Hepatocyte (in vitro differentiated cells): ENCODE results near the gene CSH2. TPM values are rescaled to one million over a fixed set of nuclear protein-coding genes. Genes with fewer than 3 reads are reported as not detected.
"Not testable (repeated sequence)": the region's sequence is repeated elsewhere in the genome, so short reads cannot be mapped to it uniquely, and the experiment has no call there.

Experiments used
- DNase-seq: peaks from one replicate; pipeline ENCODE4 v3.0.0-alpha.2; 2016; ENCODE audit warnings: low spot score
- H2AFZ ChIP-seq: fragments of 200-600 bp; sonication (generic); 2 replicates; pipeline ENCODE4 v1.6.0; 2016; ENCODE audit warnings: antibody characterized with exemption, mild to moderate bottlenecking
- H3K27ac ChIP-seq: fragments of 200-600 bp; sonication (generic); 2 replicates; pipeline ENCODE4 v1.5.1; 2016; ENCODE audit warnings: mild to moderate bottlenecking
- H3K27me3 ChIP-seq: fragments of 200-600 bp; sonication (generic); 2 replicates; pipeline ENCODE4 v1.6.1; 2016
- H3K36me3 ChIP-seq: fragments of 200-600 bp; sonication (generic); replicated peaks from 2 replicates; pipeline ENCODE4 v1.5.1; 2016; ENCODE audit warnings: low read depth; ENCODE audit not compliant: insufficient read depth
- H3K4me1 ChIP-seq: fragments of 200-600 bp; sonication (generic); 2 replicates; pipeline ENCODE4 v1.5.1; 2016; ENCODE audit warnings: mild to moderate bottlenecking, moderate library complexity; ENCODE audit not compliant: insufficient read depth
- H3K4me2 ChIP-seq: fragments of 200-600 bp; sonication (generic); 2 replicates; pipeline ENCODE4 v1.6.0; 2016
- H3K4me3 ChIP-seq: fragments of 200-600 bp; sonication (generic); 2 replicates; pipeline ENCODE4 v1.5.1; 2016; ENCODE audit warnings: mild to moderate bottlenecking
- H3K79me2 ChIP-seq: fragments of 200-600 bp; sonication (generic); 2 replicates; pipeline ENCODE4 v1.6.0; 2017; ENCODE audit warnings: mild to moderate bottlenecking
- H3K9me2 ChIP-seq: fragments of 200-600 bp; sonication (generic); replicated peaks from 2 replicates; pipeline ENCODE4 v1.6.0; 2017; ENCODE audit warnings: mild to moderate bottlenecking; ENCODE audit not compliant: insufficient read depth
- H3K9me3 ChIP-seq: fragments of 200-600 bp; sonication (generic); 2 replicates; pipeline ENCODE4 v1.5.1; 2016; ENCODE audit warnings: low read depth, mild to moderate bottlenecking
- H4K20me1 ChIP-seq: fragments of 200-600 bp; sonication (generic); 2 replicates; pipeline ENCODE4 v1.6.0; 2016; ENCODE audit warnings: mild to moderate bottlenecking; ENCODE audit not compliant: insufficient read depth, poor library complexity, severe bottlenecking
- EZH2 ChIP-seq: fragments of 200-600 bp; sonication (generic); IDR thresholded peaks from 2 replicates; pipeline ENCODE4 v1.6.1; 2016; ENCODE audit warnings: antibody characterized with exemption, mild to moderate bottlenecking, borderline replicate concordance
- EZH2phosphoT487 ChIP-seq: fragments of 200-600 bp; sonication (generic); IDR thresholded peaks from one replicate; pipeline ENCODE4 v1.6.1; 2018; ENCODE audit warnings: antibody characterized with exemption, mild to moderate bottlenecking, low read depth, moderate library complexity; ENCODE audit not compliant: unreplicated experiment, severe bottlenecking
- WGBS: methylation state at CpG from one replicate; pipeline ENCODE4 v1.1.6; 2016; ENCODE audit warnings: low lambda C conversion rate; ENCODE audit errors: missing lambda C conversion rate; 5-methylcytosine and 5-hydroxymethylcytosine counted together
- polyA plus RNA-seq: library from polyadenylated mRNA; unstranded; fragments of >200 nt; fragmentation: Nextera tagmentation; extraction: Ambion mirVana; gene quantifications from 2 replicates; pipeline ENCODE4 v1.2.1, GENCODE V29; 2016
- total RNA-seq: library from RNA; depleted of rRNA; stranded (reverse); fragments of >200 nt; gene quantifications from 2 replicates; pipeline ENCODE4 v1.2.3, GENCODE V29; 2014
- TF ChIP-seq, protein P1 (sequence below): fragments of 200-600 bp; sonication (generic); IDR thresholded peaks from 2 replicates; pipeline ENCODE4 v1.5.1; 2016; ENCODE audit warnings: antibody characterized with exemption, mild to moderate bottlenecking; ENCODE audit not compliant: poor library complexity

The CSH2 gene
- total and polyA plus RNA-seq, 2 experiments from 2014 or later, result 1.4 TPM; not detected in 1

DNA sequence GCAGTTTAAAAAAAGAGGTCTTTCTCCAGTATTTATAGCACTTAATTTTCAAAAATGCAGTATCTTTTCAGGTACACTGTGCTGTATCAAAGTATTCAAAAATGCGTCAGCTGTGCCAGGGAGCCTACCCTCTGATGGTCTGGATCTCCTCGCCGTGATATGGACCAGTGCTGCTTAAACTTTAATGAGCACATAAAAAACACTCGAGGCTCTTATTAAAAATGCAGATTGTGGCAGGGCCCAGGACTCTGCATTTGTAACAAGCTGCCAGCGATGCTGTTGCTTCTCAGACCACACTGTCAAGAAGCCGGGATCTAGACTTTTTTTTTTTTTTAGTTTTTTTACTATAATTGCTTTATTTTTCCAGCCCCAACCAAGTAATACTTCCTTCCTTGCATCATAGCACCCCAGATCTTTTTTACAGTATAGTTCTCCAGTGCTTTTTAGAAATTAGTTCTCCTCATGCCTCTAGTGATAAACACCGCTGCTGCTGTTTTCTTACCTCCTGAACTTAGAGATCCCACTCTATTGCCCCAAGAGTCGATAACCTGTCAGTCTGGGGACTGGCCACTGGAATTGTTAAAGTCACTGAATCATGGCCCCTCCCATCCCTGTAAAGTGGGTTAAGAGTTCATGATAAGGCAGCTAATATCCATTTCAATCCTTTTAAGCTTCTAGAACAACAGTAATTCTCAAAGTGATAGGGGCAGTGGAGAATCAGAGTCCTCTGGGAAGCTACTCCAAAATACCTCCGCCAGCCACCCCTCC is 29.4 kb downstream of the CSH2 start:
- peak overlapping the region; percentile 88 for H3K27ac ChIP-seq
- 79% methylated on average over 9 of the region's 9 CpGs for WGBS
- H3K79me2 ChIP-seq, result peaks cover 31% of the 10 kb centered on the region
- no peaks in the 10 kb centered on the region for H3K9me3 ChIP-seq
- TF ChIP-seq EZH2phosphoT487 (no peak), EZH2 (no peak)
- TF ChIP-seq, protein P1, sequence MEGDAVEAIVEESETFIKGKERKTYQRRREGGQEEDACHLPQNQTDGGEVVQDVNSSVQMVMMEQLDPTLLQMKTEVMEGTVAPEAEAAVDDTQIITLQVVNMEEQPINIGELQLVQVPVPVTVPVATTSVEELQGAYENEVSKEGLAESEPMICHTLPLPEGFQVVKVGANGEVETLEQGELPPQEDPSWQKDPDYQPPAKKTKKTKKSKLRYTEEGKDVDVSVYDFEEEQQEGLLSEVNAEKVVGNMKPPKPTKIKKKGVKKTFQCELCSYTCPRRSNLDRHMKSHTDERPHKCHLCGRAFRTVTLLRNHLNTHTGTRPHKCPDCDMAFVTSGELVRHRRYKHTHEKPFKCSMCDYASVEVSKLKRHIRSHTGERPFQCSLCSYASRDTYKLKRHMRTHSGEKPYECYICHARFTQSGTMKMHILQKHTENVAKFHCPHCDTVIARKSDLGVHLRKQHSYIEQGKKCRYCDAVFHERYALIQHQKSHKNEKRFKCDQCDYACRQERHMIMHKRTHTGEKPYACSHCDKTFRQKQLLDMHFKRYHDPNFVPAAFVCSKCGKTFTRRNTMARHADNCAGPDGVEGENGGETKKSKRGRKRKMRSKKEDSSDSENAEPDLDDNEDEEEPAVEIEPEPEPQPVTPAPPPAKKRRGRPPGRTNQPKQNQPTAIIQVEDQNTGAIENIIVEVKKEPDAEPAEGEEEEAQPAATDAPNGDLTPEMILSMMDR, result no peak
- H3K36me3 ChIP-seq, result no peaks in the 10 kb centered on the region
- peak overlapping the region; percentile 82 for H3K4me2 ChIP-seq
- H3K9me2 ChIP-seq, result no peaks in the 10 kb centered on the region
- no peak overlapping the region for H3K4me3 ChIP-seq
- H3K27me3 ChIP-seq, result no peaks in the 10 kb centered on the region
- DNase-seq, result no peak
- H2AFZ ChIP-seq, result peak overlapping the region; percentile 94
- H4K20me1 ChIP-seq, result peaks cover 20% of the 10 kb centered on the region
- H3K4me1 ChIP-seq, result peaks cover 30% of the 10 kb centered on the region

DNA sequence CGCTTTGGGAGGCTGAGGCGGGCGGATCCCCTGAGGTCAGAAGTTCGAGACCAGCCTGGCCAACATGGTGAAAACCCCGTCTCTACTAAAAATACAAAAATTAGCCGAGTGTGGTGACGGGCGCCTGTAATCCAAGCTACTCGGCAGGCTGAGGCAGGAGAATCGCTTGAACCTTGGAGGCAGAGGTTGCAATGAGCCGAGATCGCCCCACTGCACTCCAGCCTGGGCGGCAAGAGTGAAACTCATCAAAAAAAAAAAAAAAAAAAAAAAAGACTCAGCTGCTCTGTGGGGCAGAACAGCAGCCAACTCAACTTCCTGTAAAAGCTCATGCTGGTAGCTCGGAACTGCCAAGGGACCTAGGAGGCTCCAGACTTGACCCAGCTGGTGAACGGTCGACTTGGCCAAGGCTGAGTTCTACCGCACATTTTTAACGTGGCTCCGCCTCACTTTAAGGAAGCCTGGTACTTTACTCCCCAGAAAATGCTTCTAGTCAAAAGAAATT is 30.0 kb downstream of the CSH2 start:
- Histone ChIP-seq H3K4me2 (peak overlapping the region; percentile 82), H2AFZ (peak overlapping the region; percentile 94), H3K4me3 (peak overlapping the region; percentile 43), H3K79me2 (peaks cover 37% of the 10 kb centered on the region), H3K27ac (peak overlapping the region; percentile 88), H3K4me1 (peaks cover 33% of the 10 kb centered on the region), H4K20me1 (peaks cover 24% of the 10 kb centered on the region)
- H3K9me2 ChIP-seq, H3K36me3 ChIP-seq, H3K9me3 ChIP-seq, H3K27me3 ChIP-seq: not testable (repeated sequence)
- DNase-seq, result peak; percentile 44
- 42% methylated on average over 19 of the region's 19 CpGs for WGBS

DNA sequence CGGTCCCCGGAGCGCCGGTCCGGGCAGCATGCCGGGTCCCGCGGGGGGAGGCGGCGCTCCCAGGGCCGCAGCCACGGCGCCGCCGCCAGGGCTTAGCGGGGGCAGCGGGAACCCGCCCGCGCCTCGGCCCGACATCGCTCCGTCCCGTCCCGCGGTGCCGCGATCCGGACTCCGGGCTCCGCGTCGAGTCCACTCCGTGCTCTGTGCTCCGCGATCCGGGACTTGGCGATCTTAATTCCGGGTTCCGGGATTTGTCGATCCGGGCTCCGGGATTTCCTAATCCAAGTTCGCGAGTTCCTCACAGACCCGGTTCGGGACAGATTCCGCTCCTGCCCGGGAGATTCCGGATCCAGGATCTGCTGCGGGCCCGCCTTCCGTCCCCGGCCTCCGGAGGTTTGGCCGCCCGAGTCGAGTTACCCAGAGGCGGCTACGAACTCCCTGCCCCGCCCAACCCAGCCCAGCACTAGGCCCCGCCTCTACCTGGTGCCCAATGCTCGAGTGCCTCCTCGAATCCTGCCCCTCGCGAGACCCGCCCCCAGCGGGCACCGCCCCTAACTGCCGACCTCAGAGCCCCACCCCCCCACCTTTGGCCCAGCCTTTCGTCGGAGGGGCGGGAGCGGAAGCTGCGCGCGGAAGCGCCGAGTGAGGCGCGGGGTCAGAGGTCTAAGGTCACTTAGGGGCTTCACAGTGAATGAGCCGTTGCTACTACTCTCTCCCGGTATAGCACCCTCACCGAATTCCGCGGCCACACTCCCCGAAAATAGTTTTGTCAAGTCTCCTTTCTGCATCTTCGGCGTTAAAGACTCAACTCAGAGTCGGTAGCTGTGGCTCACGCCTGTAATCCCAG is 30.7 kb downstream of the CSH2 start, which contains the start of gene SMARCD2:
Gene SMARCD2 (minus strand): TSS at position 146 of the 847 bp plus-strand sequence. CDS start 11 bp downstream, at position 135.
- Histone ChIP-seq H3K4me3 (peak within 1 kb of the TSS; percentile 92), H3K4me2 (peak within 1 kb of the TSS; percentile 94), H3K36me3 (no peaks in the 10 kb centered on the region), H3K9me2 (no peaks in the 10 kb centered on the region), H2AFZ (peak within 1 kb of the TSS; percentile 94), H3K27ac (peak within 1 kb of the TSS; percentile 88), H3K27me3 (no peaks in the 10 kb centered on the region), H4K20me1 (peaks cover 31% of the 10 kb centered on the region), H3K79me2 (peaks cover 44% of the 10 kb centered on the region), H3K9me3 (no peaks in the 10 kb centered on the region), H3K4me1 (peaks cover 36% of the 10 kb centered on the region)
- peak; percentile 99 for DNase-seq
- TF ChIP-seq EZH2 (no peak), EZH2phosphoT487 (no peak)
- TF ChIP-seq, protein P1, result no peak
- WGBS, result under 1% methylated on average over 78 of the region's 92 CpGs
